Kidney glomerular epithelial cell (primary cell): ENCODE results near the gene VSIG4.
"Not testable (repeated sequence)": the region's sequence is repeated elsewhere in the genome, so short reads cannot be mapped to it uniquely, and the experiment has no call there.

Source experiments
- DNase-seq: peaks from one replicate; lab custom pipeline; 2025; lab: John Stamatoyannopoulos, UW

VSIG4 gene

DNA sequence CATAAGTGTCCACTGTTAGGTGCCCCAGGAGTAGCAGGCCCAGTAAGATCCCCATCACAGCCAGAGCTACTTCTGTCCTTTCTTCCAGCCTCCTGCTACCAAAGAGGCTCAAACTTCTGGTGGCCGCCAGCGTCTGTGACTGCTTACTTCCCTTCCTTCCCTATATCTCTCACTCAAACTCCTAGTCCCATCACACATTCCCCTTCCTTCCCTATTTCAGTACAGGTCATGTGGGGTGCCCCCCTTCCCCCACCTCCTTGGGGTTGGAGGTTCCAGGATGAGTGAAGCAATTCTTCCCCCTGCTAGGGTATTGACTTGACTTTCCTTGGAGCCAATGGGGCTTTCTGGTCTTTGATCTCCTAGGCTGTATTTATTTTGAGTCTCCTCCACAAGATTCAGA is at the start of gene VSIG4:
Gene VSIG4 (minus strand): TSS at position 137 of the 400 bp plus-strand sequence. CDS start 82 bp downstream, at position 55.
- DNase-seq, result no peak

DNA sequence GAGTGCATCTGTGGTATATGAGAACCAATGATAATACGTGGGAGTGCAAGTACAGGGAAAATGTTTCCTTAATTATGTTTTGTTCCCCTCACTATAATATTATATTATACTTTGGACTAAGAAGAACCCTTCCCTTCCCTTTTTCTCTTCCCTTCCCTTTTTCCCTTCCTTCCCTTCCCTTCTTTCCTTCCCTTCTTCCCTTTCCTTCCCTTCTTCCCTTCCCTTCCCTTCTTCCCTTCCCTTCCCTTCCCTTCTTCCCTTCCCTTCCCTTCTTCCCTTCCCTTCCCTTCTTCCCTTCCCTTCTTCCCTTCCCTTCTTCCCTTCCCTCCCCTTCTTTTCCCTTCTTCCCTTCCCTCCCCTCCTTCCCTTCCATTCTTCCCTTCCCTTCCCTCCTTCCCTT is 36.9 kb upstream of the VSIG4 start:
- DNase-seq, result no peak

DNA sequence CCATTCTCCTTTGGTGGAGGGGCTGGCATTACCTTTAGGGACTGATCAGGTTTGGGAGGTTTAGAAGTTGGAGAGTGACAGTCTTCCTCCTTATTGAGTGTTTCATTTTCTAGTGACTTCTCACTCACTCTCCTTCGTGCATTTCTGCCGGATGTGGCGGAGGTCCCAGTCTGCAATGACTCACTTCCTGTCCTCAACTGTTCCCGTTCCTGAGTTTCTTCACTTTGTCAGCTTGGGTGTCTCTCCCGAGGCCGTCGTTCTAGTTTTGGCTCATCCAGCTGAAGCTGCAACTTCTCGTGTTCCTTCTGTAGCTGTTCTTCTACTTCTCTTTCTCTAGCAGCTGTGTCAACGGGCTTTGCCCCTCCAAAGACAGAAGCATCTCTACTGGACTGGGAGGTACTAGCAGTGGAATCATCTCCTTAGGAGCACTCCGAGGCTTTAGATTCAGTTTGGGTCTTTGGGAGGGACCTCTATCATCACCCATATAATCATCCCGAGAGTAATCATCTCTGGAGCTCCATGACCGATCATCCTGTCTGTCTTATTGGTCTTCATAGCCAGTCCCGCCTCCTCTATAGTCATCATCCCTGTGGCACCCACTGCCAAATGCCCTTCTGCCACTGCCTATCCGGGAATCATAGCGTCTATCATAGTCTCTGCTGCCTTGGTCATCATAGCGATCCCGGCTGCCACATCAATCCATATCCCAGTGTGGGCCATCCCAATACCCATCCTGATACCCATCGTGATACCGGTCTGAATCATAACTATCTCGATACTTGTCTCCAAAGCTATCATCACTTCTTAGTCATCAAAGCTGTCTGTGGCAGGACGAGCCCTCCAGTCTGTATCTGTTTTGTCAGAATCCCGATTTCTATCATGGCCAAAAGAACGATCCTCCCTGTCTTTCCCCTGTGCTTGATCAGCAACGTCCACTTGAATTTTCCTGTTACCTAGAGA is 35.3 kb upstream of the VSIG4 start:
- no peak for DNase-seq

GRCh38 chrX:66071126-66071525 is 31.2 kb upstream of the VSIG4 start:
- no peak for DNase-seq

GRCh38 chrX:66064261-66064660 is 24.4 kb upstream of the VSIG4 start:
- no peak for DNase-seq

- DNase-seq, result not testable (repeated sequence)
Measured at GRCh38 chrX:66057019-66057418, 17.1 kb upstream of the VSIG4 start.

- DNase-seq, result no peak
Measured at GRCh38 chrX:66054978-66055377, 15.1 kb upstream of the VSIG4 start.

DNA sequence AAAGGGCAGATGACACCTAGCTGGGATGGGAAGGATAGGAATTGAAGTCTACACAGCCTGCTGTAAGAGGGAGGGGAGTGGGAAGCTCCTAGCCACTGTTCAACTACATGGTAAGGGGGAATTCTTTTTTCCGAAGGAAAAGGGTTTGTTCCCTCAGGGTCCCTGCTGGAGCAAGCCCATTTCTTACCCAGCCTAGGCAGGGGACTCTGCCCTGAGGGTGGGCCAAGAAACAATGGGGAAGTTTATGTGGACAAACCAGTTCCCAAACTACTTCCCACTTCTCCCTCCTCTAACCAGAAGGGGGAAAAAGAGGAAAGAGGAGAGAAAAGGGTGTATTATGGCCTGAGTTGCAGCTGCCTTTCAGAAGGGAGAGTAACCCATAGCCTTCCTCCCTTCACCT is 13.5 kb upstream of the VSIG4 start:
- DNase-seq, result no peak

GRCh38 chrX:66051980-66052379 is 12.1 kb upstream of the VSIG4 start:
- DNase-seq, result no peak

DNA sequence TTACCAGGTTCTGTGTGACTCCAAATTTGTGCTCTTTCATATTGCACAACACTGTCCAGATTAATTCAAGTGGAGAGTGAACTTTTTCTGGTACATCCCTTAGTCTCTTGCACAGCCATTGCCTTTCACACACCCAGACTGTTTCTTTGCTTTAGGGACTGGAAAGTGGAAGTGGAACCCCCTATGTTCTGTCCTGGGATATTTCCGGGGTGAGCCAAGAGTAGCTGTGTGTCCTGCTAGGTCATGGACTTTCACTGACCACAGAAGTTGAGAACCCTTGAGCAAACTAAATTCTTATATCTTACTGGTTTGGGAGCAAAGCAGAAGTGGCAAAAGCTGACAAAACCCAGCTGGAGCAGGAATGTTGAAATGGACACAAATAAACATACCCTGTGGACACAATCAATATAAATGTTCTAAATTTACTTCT is 10.3 kb upstream of the VSIG4 start:
- DNase-seq, result no peak

DNA sequence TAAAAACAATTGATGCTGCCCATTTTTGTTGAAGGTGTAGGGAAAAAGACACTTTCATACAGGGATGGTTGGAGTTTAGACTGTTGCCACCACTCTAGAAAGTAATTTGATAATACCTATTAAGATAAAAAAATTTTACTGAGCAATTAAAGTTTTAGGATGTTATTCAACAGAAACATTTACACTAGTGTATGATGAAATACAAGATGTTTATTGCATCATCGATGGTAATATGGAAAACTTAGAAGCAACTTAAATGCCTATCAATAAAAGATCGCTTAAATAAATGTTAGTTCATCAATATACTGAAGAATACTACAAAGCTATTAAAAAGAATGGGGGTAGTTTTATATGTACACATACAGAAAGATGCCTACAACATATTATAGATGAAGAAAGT is 9.2 kb upstream of the VSIG4 start:
- no peak for DNase-seq

DNA sequence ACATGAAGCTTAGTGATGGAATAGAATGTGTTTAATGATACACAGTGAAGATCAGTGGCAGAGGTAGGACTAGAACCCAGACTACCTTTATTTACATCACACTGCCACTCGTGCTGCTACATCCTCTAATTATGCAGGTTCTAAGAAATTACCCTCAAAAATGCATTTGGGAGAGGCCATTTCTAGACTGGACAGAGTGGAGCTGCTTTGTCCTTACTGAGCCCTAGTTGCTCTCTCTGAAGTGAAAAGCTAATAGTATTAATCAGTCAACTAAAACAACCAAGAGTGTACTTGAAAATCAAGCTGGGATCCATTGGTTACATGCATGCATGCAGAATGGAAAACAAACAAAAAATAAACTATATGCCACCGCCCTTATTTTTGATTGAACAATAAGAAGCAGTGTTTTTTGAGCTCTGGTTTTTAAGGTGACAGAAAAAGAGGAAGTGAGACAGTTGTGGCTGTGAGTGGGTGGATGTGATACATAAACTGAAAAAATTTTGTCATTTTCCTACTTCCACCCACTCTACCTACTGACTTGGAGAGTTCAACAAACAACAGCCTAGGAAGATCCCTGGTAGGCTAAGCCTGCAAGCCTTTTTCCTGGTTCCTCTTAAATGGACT is 6.8 kb upstream of the VSIG4 start:
- DNase-seq, result no peak

GRCh38 chrX:66045894-66046293 is 6.0 kb upstream of the VSIG4 start:
- no peak for DNase-seq

- no peak for DNase-seq
Measured at GRCh38 chrX:66043584-66043983, 3.7 kb upstream of the VSIG4 start.

GRCh38 chrX:66042307-66043077 is 2.6 kb upstream of the VSIG4 start:
- DNase-seq, result no peak

DNA sequence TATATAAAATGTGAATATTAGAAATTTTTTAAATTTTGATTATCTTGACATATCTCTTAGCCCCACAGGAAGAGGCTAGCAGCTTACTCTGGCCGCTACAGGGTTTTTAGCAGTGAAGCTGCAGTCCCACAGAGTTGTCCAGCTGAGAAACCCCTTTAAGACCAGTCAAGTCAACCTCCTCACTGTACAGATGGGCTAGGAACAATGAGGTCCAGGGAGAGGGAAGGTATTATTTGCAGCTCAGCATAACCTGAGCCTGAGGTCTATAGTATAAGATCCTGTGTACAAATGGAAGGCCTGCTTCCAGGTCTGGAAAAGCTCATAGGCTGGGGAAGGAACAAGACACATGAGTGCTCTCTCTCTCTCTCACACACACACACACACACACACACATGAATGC is 1.8 kb downstream of the VSIG4 start:
- DNase-seq, result no peak

GRCh38 chrX:66036231-66036630 is 3.6 kb downstream of the VSIG4 start:
- DNase-seq, result no peak

DNA sequence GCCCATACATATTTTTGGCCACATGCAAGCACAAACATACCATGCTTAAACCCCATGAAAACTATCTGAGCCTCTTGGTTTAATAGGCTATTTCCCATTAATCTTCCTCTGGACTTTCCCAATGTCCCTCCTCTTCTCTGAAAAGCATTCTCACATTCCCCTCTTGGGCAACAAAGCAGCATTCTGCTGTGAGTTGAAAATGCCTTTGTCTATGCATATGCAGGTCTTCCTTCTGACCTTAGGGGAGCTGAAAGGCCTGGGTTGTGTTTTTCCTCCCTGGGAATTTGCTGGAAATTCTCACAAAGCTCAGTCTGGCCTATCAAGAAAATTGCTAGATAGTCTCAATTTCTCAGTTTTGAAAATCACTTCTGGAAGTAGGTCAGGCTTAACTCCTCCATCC is 4.2 kb downstream of the VSIG4 start:
- DNase-seq, result no peak

GRCh38 chrX:66030505-66031317 is 9.2 kb downstream of the VSIG4 start:
- peak; percentile 2 for DNase-seq

DNA sequence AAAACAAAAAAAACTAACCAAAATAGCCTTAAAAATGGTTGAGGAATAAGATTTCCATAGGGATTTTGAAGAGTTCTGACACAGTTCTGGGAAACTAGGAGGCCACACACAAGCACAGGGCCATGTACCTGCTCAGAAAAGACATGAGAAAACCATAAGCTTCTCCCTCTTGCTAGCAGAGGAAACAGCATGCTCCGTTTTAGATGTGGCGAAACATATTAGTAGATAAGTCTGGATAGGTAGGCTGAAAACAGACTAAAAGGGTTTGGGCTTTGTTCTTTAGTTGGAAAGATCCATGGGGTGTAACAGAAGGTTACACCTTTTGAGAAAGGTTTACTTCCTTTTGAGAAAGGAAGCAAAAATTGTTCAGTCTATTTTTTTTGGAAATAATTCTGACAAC is 10.9 kb downstream of the VSIG4 start:
- DNase-seq, result no peak

DNA sequence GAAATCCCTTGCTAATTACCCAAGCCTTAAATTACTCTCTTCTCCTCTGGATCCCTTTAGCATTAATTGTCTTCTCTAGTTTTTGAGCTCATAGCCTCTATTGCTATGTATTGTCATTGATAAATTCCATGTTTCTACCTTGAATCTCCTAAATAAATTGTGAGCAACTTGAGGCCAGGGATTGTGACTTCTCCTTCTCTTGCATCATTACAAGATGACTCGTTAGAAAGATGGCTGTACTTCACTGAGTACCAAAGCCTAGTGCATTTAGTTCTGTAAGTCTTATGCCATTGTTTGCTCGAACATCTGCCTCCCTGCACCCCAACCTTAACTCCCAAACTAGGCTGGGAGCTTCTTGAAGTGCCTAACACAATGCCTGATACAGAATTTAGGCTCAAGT is 15.3 kb downstream of the VSIG4 start:
- no peak for DNase-seq

- DNase-seq, result no peak
Measured at GRCh38 chrX:66024092-66024467, 15.8 kb downstream of the VSIG4 start.
